GM23248 (cell line): ENCODE results near the gene RPL37A.

ENCODE experiments used
- EZH2 ChIP-seq: fragments of 200-600 bp; sonication (generic); IDR thresholded peaks from 2 replicates; pipeline ENCODE4 v1.6.1; 2018; ENCODE audit warnings: antibody characterized with exemption, mild to moderate bottlenecking; ENCODE audit not compliant: insufficient read depth, poor library complexity, severe bottlenecking
- EZH2phosphoT487 ChIP-seq: fragments of 200-600 bp; sonication (generic); IDR thresholded peaks from 2 replicates; pipeline ENCODE4 v1.6.1; 2018; ENCODE audit warnings: antibody characterized with exemption, moderate library complexity, mild to moderate bottlenecking, low read depth; ENCODE audit not compliant: insufficient read depth

GRCh38 chr2:216463148-216463547, 35.5 kb upstream of the RPL37A start:
- TF ChIP-seq EZH2 (no peak), EZH2phosphoT487 (no peak)
